A549 (cell line): ENCODE measurements around the gene CADM1. TPM values are rescaled to one million over a fixed set of nuclear protein-coding genes. Genes with fewer than 3 reads are reported as not detected.

Experiments used
- ATAC-seq, 2 experiments: fragments of 200-7000 bp in 1 of 2; fragments of >200 bp in 1 of 2; cut with Nextera tagmentation in 1 of 2; cut with Tn5 transposase in 1 of 2; 3 replicates each; pipeline versions ENCODE4 v1.8.0 to v1.9.1; 2018 to 2020; ENCODE audit warnings: mild to moderate bottlenecking in 1 of 2, moderate library complexity in 1 of 2
- CTCF ChIA-PET: fragments of 300-600 bp; sonication (Branson Sonifier 250); formaldehyde crosslinking; extraction: SDS; loops from one replicate; lab custom pipeline; 2021; ENCODE audit warnings: antibody characterized with exemption, inconsistent platforms; lab: Yijun Ruan, JAX
- POLR2A ChIA-PET: fragments of 350-600 bp; formaldehyde crosslinking; extraction: SDS; loops from one replicate; lab custom pipeline; 2021; ENCODE audit warnings: antibody characterized with exemption, inconsistent platforms; lab: Yijun Ruan, JAX
- DNase-seq, 2 experiments: peaks; one replicate each; pipeline versions ENCODE4 v3.0.0 to v3.0.0-alpha.2; 2011 to 2016; ENCODE audit warnings: low read depth in 1 of 2, low spot score in 1 of 2
- FAIRE-seq: peaks from 2 replicates; lab custom pipeline; 2011; peaks lifted over from hg19 to GRCh38; lab: Jason Lieb, UNC
- H3K27ac ChIP-seq, 2 experiments: fragments of >200 bp; sonication (Bioruptor Twin); formaldehyde crosslinking; 3 replicates each; pipeline ENCODE4 v1.5.1; 2016 to 2017
- H3K4me1 ChIP-seq: fragments of >200 bp; sonication (Bioruptor Twin); formaldehyde crosslinking; 3 replicates; pipeline ENCODE4 v1.6.1; 2016
- H3K4me2 ChIP-seq: fragments of >200 bp; sonication (Bioruptor Twin); formaldehyde crosslinking; 3 replicates; pipeline ENCODE4 v1.6.1; 2016
- H3K4me3 ChIP-seq: fragments of >200 bp; sonication (Bioruptor Twin); formaldehyde crosslinking; 3 replicates; pipeline ENCODE4 v1.5.1; 2016
- H3K9me3 ChIP-seq: fragments of >200 bp; sonication (Bioruptor Twin); formaldehyde crosslinking; 3 replicates; pipeline ENCODE4 v1.6.1; 2016
- CEBPB ChIP-seq, 2 experiments: fragments of >200 bp in 1 of 2; sonication (Bioruptor Twin) in 1 of 2; formaldehyde crosslinking in 1 of 2; IDR thresholded peaks; 2 replicates each; pipeline ENCODE4 v1.6.1; 2012 to 2016
- CHD2 ChIP-seq: fragments of 150-350 bp; IDR thresholded peaks from 2 replicates; pipeline ENCODE4 v1.6.1; 2014; ENCODE audit warnings: low read length; ENCODE audit not compliant: partially characterized antibody
- HEYL ChIP-seq: fragments of 250-450 bp; sonication (Bioruptor Pico); IDR thresholded peaks from 2 replicates; pipeline ENCODE4 v1.8.0; 2021; ENCODE audit warnings: mild to moderate bottlenecking, moderate library complexity
- JUNB ChIP-seq: fragments of >200 bp; sonication (Bioruptor Twin); formaldehyde crosslinking; IDR thresholded peaks from 2 replicates; pipeline ENCODE4 v1.6.1; 2016
- KDM5A ChIP-seq: fragments of 200-600 bp; sonication (generic); IDR thresholded peaks from 2 replicates; pipeline ENCODE4 v1.6.1; 2016; ENCODE audit warnings: antibody characterized with exemption, mild to moderate bottlenecking
- MAFK ChIP-seq: fragments of 450-650 bp; IDR thresholded peaks from 2 replicates; pipeline ENCODE4 v1.6.1; 2014; ENCODE audit not compliant: partially characterized antibody
- NPAS2 ChIP-seq: fragments of 250-450 bp; sonication (Bioruptor Pico); IDR thresholded peaks from 2 replicates; pipeline ENCODE4 v1.8.0; 2022; ENCODE audit warnings: mild to moderate bottlenecking, moderate library complexity, borderline replicate concordance
- NR3C1 ChIP-seq: fragments of >200 bp; sonication (Bioruptor Twin); formaldehyde crosslinking; IDR thresholded peaks from 3 replicates; pipeline ENCODE4 v1.6.1; 2017
- POLR2A ChIP-seq: IDR thresholded peaks from 2 replicates; pipeline ENCODE4 v1.6.1; 2012; ENCODE audit warnings: mild to moderate bottlenecking, low read length
- RAD21 ChIP-seq, 2 experiments: fragments of >200 bp in 1 of 2; sonication (Bioruptor Twin) in 1 of 2; formaldehyde crosslinking in 1 of 2; IDR thresholded peaks in 1 of 2; conservative IDR thresholded peaks in 1 of 2; 2 replicates in 1 of 2; 3 replicates in 1 of 2; pipeline ENCODE4 v1.6.1; 2012 to 2018; ENCODE audit warnings: inconsistent platforms in 1 of 2
- RARB ChIP-seq: fragments of 250-450 bp; sonication (Bioruptor Pico); IDR thresholded peaks from 2 replicates; pipeline ENCODE4 v1.8.0; 2021; ENCODE audit warnings: mild to moderate bottlenecking, moderate library complexity
- RFX5 ChIP-seq: fragments of 450-650 bp; IDR thresholded peaks from 2 replicates; pipeline ENCODE4 v1.7.1; 2014; ENCODE audit warnings: antibody characterized with exemption, mild to moderate bottlenecking, moderate library complexity
- TP53 ChIP-seq: fragments of 250-450 bp; sonication (Bioruptor Pico); IDR thresholded peaks from 2 replicates; pipeline ENCODE4 v1.5.0; 2021; ENCODE audit warnings: mild to moderate bottlenecking, moderate library complexity
- WGBS: methylation state at CpG from one replicate; pipeline ENCODE4 v1.1.6; 2017; ENCODE audit errors: missing lambda C conversion rate; 5-methylcytosine and 5-hydroxymethylcytosine counted together
- polyA plus RNA-seq, 4 experiments: library from polyadenylated mRNA; depleted of rRNA in 3 of 4; stranded (reverse); fragments of >200 nt; fragmentation: RNase III in 1 of 4; extraction: RNeasy Plus Mini Kit Qiagen cat#74134 plus additional on column Dnase treatment in 1 of 4; gene quantifications; 2 replicates in 3 of 4; 3 replicates in 1 of 4; pipeline ENCODE4 v1.2.3, GENCODE V29; 2011 to 2017
- TF ChIP-seq, protein P1 (sequence below): fragments of 200-600 bp; sonication (generic); IDR thresholded peaks from 2 replicates; pipeline ENCODE4 v1.6.1; 2016; ENCODE audit warnings: antibody characterized with exemption, mild to moderate bottlenecking, moderate library complexity
- TF ChIP-seq, protein P2 (sequence below): fragments of 150-350 bp; IDR thresholded peaks from 2 replicates; pipeline ENCODE4 v1.6.1; 2014; ENCODE audit warnings: low read depth, mild to moderate bottlenecking, low read length

The CADM1 gene
- polyA plus RNA-seq, 2 of the 4 experiments (the other 2 are of a cell fraction): 33.4 to 36.7 TPM

DNA sequence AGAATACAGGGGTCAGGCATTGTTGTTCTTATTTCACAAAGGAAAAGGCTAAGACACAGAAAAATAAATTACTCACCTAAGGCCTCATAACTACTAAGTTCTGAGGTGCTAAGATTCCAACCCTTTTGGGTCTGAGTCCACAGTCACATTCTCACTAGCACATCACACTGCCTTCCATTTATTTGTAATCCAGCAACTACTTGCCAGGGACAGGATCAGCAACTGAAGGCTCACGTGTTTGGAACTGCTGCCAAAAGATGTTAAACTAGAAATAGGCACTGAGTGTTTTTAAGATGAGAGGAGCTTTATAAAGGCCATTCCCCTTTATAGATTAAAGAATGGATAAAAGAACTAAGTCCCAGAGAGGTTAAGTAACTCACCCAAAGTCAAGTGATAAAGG is 58.0 kb downstream of the CADM1 start:
- 100% methylated on average over 1 of the region's 1 CpG for whole genome bisulfite sequencing
- Histone ChIP-seq H3K27ac (no peak overlapping the region), H3K4me1 (no peaks in the 10 kb centered on the region), H3K4me2 (no peak overlapping the region), H3K4me3 (no peak overlapping the region), H3K9me3 (peaks cover 8% of the 10 kb centered on the region; the same call in 2 of the 3 replicates)
- no peak for FAIRE-seq
- CTCF ChIA-PET: no interaction called here
- ATAC-seq: no peak
- TF ChIP-seq RARB (CRISPR knock-in tag) (no peak), KDM5A (no peak), MAFK (no peak), RAD21 (conservative IDR thresholded peaks at IDR 0.05 in 1 of 2, IDR thresholded peaks at IDR 0.05 in 1 of 2) (no peak), NR3C1 (no peak), JUNB (no peak), NPAS2 (CRISPR knock-in tag) (no peak)
- TF ChIP-seq, protein P1, sequence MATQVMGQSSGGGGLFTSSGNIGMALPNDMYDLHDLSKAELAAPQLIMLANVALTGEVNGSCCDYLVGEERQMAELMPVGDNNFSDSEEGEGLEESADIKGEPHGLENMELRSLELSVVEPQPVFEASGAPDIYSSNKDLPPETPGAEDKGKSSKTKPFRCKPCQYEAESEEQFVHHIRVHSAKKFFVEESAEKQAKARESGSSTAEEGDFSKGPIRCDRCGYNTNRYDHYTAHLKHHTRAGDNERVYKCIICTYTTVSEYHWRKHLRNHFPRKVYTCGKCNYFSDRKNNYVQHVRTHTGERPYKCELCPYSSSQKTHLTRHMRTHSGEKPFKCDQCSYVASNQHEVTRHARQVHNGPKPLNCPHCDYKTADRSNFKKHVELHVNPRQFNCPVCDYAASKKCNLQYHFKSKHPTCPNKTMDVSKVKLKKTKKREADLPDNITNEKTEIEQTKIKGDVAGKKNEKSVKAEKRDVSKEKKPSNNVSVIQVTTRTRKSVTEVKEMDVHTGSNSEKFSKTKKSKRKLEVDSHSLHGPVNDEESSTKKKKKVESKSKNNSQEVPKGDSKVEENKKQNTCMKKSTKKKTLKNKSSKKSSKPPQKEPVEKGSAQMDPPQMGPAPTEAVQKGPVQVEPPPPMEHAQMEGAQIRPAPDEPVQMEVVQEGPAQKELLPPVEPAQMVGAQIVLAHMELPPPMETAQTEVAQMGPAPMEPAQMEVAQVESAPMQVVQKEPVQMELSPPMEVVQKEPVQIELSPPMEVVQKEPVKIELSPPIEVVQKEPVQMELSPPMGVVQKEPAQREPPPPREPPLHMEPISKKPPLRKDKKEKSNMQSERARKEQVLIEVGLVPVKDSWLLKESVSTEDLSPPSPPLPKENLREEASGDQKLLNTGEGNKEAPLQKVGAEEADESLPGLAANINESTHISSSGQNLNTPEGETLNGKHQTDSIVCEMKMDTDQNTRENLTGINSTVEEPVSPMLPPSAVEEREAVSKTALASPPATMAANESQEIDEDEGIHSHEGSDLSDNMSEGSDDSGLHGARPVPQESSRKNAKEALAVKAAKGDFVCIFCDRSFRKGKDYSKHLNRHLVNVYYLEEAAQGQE: no peak
- POLR2A ChIA-PET: no interaction called here
- DNase-seq: no peak

DNA sequence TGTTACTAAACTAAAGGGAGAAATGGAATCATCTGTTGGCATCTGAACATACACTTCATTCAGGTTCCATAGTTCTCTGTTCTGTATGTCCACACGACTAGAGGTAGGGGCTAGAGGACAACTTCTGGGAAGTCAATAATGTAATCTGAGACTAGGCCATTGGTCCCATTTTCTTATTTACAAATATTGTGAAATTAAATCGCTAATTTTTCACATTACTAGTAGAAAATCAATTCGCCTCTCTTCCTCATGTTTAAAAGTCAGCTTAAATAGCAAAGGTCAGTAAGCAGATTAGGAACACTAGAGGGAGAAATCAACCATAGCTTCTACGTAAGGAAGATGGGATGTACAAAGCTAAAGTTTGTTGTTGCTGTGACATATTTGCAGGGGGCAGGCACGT is 59.7 kb downstream of the CADM1 start:
- H3K4me1 ChIP-seq: no peaks in the 10 kb centered on the region
- TF ChIP-seq HEYL (CRISPR knock-in tag): no peak
- TF ChIP-seq JUNB: no peak
- TF ChIP-seq POLR2A: no peak
- TF ChIP-seq CEBPB (IDR thresholded peaks at IDR 0.05): no peak
- no peak for TF ChIP-seq CHD2
- no peak for TF ChIP-seq RFX5
- TF ChIP-seq, protein P2, sequence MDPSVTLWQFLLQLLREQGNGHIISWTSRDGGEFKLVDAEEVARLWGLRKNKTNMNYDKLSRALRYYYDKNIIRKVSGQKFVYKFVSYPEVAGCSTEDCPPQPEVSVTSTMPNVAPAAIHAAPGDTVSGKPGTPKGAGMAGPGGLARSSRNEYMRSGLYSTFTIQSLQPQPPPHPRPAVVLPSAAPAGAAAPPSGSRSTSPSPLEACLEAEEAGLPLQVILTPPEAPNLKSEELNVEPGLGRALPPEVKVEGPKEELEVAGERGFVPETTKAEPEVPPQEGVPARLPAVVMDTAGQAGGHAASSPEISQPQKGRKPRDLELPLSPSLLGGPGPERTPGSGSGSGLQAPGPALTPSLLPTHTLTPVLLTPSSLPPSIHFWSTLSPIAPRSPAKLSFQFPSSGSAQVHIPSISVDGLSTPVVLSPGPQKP: no peak
- TF ChIP-seq, all 56 proteins: peak for 0
- H3K9me3 ChIP-seq: peaks cover 8% of the 10 kb centered on the region; the same call in 2 of the 3 replicates
- no peak overlapping the region for H3K4me3 ChIP-seq
- H3K27ac ChIP-seq: no peak overlapping the region
- POLR2A ChIA-PET: no interaction called here
- DNase-seq (no peak), FAIRE-seq (no peak), ATAC-seq (no peak)
- H3K4me2 ChIP-seq: no peak overlapping the region
- CTCF ChIA-PET: interaction anchor here (1.4 kb wide), 2 partner anchors 10 to 45 kb away, joined by 3 to 5 read pairs; no protein-coding TSS in a partner anchor
- WGBS: 84% methylated on average over 5 of the region's 5 CpGs

DNA sequence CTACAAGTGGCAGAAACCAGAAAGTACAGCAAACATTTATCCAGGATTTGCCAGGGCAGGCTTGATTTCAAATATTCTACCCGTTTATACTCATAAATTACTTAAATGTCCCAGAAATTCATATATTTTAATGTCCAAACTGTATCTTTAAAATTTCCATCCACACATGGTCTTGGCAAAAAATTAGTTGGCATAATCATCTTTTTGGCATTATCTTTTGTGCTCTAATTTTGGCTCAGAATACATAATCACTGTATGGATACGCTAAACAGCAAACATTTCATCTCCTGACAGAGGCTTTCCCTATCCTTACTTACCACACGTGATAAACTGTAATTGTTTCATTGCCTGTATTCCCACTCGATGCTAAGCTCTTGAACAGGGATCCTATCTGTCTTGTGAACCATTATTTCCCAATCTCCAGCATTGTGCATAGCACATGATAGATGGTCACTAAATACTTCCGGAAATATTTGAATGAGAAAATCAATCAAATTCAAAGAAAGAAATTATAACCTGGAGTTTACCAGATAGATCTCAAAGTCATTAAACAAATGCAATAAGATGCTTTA is 64.2 kb downstream of the CADM1 start:
- WGBS: 88% methylated on average over 5 of the region's 5 CpGs
- Histone ChIP-seq H3K4me3 (no peak overlapping the region), H3K27ac (no peak overlapping the region), H3K4me2 (no peak overlapping the region), H3K9me3 (no peaks in the 10 kb centered on the region), H3K4me1 (no peaks in the 10 kb centered on the region)
- FAIRE-seq (no peak), DNase-seq (no peak), ATAC-seq (no peak)
- POLR2A ChIA-PET: no interaction called here
- CTCF ChIA-PET: no interaction called here
- TF ChIP-seq JUNB (no peak), TP53 (CRISPR knock-in tag) (no peak)

DNA sequence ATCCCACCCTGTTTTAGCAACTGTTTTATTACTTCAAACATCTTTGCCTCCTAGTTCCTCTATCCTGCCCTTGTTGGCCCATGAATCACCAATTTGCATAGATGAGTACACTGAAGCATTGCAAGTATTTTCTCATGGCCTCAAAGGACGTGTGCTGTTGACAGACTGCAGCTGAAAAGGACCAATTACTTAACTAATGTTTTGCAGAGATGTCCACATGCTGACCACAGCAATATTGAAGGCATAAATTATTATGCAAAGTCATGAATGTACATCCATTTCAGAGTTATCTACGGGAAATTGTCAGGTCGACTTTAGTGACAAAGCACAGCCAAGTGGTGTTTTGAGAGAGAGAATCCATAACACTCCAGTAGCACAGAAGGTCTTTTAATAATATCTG is 64.8 kb downstream of the CADM1 start:
- ATAC-seq: no peak
- Histone ChIP-seq H3K27ac (no peak overlapping the region), H3K4me1 (no peaks in the 10 kb centered on the region), H3K4me2 (no peak overlapping the region), H3K4me3 (no peak overlapping the region), H3K9me3 (no peaks in the 10 kb centered on the region)
- 77% methylated on average over 3 of the region's 3 CpGs for WGBS
- TF ChIP-seq MAFK (peak; percentile 62), CHD2 (no peak)
- no peak for DNase-seq
- FAIRE-seq: no peak
- ChIA-PET CTCF (no interaction called here), POLR2A (no interaction called here)
